ENCODE results near the gene TMEM266.

Gene TMEM266

GRCh38 chr15:76168237-76168984 lies 108.6 kb downstream of the TMEM266 start:
- Histone ChIP-seq H3K4me1 (ENCODE audit: control insufficient read depth in 2 of 2, insufficient read depth in 1 of 2, low read depth in 1 of 2, low read length in 2 of 2) (peaks cover 0 to 4% of the 10 kb centered on the region in 2 donors), H2AK5ac (ENCODE audit: low read depth, low read length) (no peak overlapping the region), H2BK12ac (ENCODE audit: low read length) (no peak overlapping the region), H3K4me2 (ENCODE audit: insufficient read depth, low read length, poor library complexity, severe bottlenecking) (no peak overlapping the region), H3K9ac (ENCODE audit: low read depth, low read length, poor library complexity) (no peak overlapping the region), H3K4ac (ENCODE audit: low read length) (no peak overlapping the region), H2BK5ac (ENCODE audit: low read length) (no peak overlapping the region), H4K91ac (ENCODE audit: low read depth, low read length, poor library complexity) (no peak overlapping the region), H3K27me3 (ENCODE audit: control insufficient read depth in 3 of 3, insufficient read depth in 3 of 3, low read depth in 1 of 3, low read length in 3 of 3) (peaks cover 0 to 13% (median 0%) of the 10 kb centered on the region in 3 experiments), H2BK120ac (ENCODE audit: low read depth, low read length) (no peak overlapping the region), H3K4me3 (ENCODE audit: low read length in 2 of 2) (no peak overlapping the region), H4K8ac (ENCODE audit: low read depth, low read length) (no peak overlapping the region), H3K9me3 (replicated peaks in 1 of 2; ENCODE audit: control insufficient read depth in 2 of 2, insufficient read depth in 1 of 2, low read depth in 1 of 2, low read length in 2 of 2) (peaks cover 0 to 3% of the 10 kb centered on the region in 2 donors), H3K23ac (ENCODE audit: low read depth, low read length, poor library complexity) (no peak overlapping the region), H2AFZ (ENCODE audit: low read length) (no peak overlapping the region), H3K14ac (ENCODE audit: low read length) (no peak overlapping the region), H3K27ac (replicated peaks; ENCODE audit: low read length) (no peak overlapping the region), H2BK15ac (ENCODE audit: low read length) (no peak overlapping the region), H3K18ac (ENCODE audit: low read length) (no peak overlapping the region), H3K36me3 (replicated peaks in 1 of 2; ENCODE audit: control insufficient read depth in 2 of 2, insufficient read depth in 2 of 2, low read length in 2 of 2) (no peaks in the 10 kb centered on the region), H3K79me1 (ENCODE audit: low read depth, low read length) (no peaks in the 10 kb centered on the region)
- no peak for DNase-seq (ENCODE audit: low spot score)
- no CpG with 5 or more reads among the region's 14 CpGs for WGBS, 2 donors (ENCODE audit: extremely low coverage in 2 of 2, insufficient read length in 2 of 2, insufficient replicate concordance in 1 of 2)

GRCh38 chr15:76169018-76169417 lies 109.2 kb downstream of the TMEM266 start:
- no peak overlapping the region for H3K27ac ChIP-seq (replicated peaks; ENCODE audit: low read length)
- no CpG with 5 or more reads among the region's 4 CpGs for WGBS, 2 donors (ENCODE audit: extremely low coverage in 2 of 2, insufficient read length in 2 of 2, insufficient replicate concordance in 1 of 2)
- H2BK120ac ChIP-seq (ENCODE audit: low read depth, low read length): no peak overlapping the region
- H3K9me3 ChIP-seq (replicated peaks in 1 of 2; ENCODE audit: control insufficient read depth in 2 of 2, insufficient read depth in 1 of 2, low read depth in 1 of 2, low read length in 2 of 2): peaks cover 0 to 3% of the 10 kb centered on the region in 2 donors
- H3K79me1 ChIP-seq (ENCODE audit: low read depth, low read length): no peaks in the 10 kb centered on the region
- H2AK5ac ChIP-seq (ENCODE audit: low read depth, low read length): no peak overlapping the region
- H4K8ac ChIP-seq (ENCODE audit: low read depth, low read length): no peak overlapping the region
- no peak overlapping the region for H3K18ac ChIP-seq (ENCODE audit: low read length)
- peaks cover 0 to 13% (median 0%) of the 10 kb centered on the region in 3 experiments for H3K27me3 ChIP-seq (ENCODE audit: control insufficient read depth in 3 of 3, insufficient read depth in 3 of 3, low read depth in 1 of 3, low read length in 3 of 3)
- H2BK5ac ChIP-seq (ENCODE audit: low read length): no peak overlapping the region
- H4K91ac ChIP-seq (ENCODE audit: low read depth, low read length, poor library complexity): no peak overlapping the region
- H3K4me1 ChIP-seq (ENCODE audit: control insufficient read depth in 2 of 2, insufficient read depth in 1 of 2, low read depth in 1 of 2, low read length in 2 of 2): no peaks in the 10 kb centered on the region
- no peak overlapping the region for H3K4me3 ChIP-seq (ENCODE audit: low read length in 2 of 2)
- no peak overlapping the region for H3K4me2 ChIP-seq (ENCODE audit: insufficient read depth, low read length, poor library complexity, severe bottlenecking)
- DNase-seq (ENCODE audit: low spot score): no peak
- H2BK15ac ChIP-seq (ENCODE audit: low read length): no peak overlapping the region
- H2BK12ac ChIP-seq (ENCODE audit: low read length): no peak overlapping the region
- no peaks in the 10 kb centered on the region for H3K36me3 ChIP-seq (replicated peaks in 1 of 2; ENCODE audit: control insufficient read depth in 2 of 2, insufficient read depth in 2 of 2, low read length in 2 of 2)
- peak overlapping the region; percentile 3 for H2AFZ ChIP-seq (ENCODE audit: low read length)
- H3K9ac ChIP-seq (ENCODE audit: low read depth, low read length, poor library complexity): no peak overlapping the region
- H3K23ac ChIP-seq (ENCODE audit: low read depth, low read length, poor library complexity): no peak overlapping the region
- H3K14ac ChIP-seq (ENCODE audit: low read length): no peak overlapping the region
- H3K4ac ChIP-seq (ENCODE audit: low read length): no peak overlapping the region

GRCh38 chr15:76169911-76170800 lies 110.4 kb downstream of the TMEM266 start:
- H4K8ac ChIP-seq (ENCODE audit: low read depth, low read length): no peak overlapping the region
- peak overlapping the region; percentile 83 for H3K14ac ChIP-seq (ENCODE audit: low read length)
- no peak overlapping the region for H3K27ac ChIP-seq (replicated peaks; ENCODE audit: low read length)
- no peak overlapping the region for H2BK5ac ChIP-seq (ENCODE audit: low read length)
- peaks cover 0 to 4% (median 0%) of the 10 kb centered on the region in 3 experiments for H3K27me3 ChIP-seq (ENCODE audit: control insufficient read depth in 3 of 3, insufficient read depth in 3 of 3, low read depth in 1 of 3, low read length in 3 of 3)
- H3K36me3 ChIP-seq (replicated peaks in 1 of 2; ENCODE audit: control insufficient read depth in 2 of 2, insufficient read depth in 2 of 2, low read length in 2 of 2): no peaks in the 10 kb centered on the region
- WGBS, 2 donors (ENCODE audit: extremely low coverage in 2 of 2, insufficient read length in 2 of 2, insufficient replicate concordance in 1 of 2): no CpG with 5 or more reads among the region's 16 CpGs
- no peak overlapping the region for H3K4me3 ChIP-seq (ENCODE audit: low read length in 2 of 2)
- H3K9me3 ChIP-seq (replicated peaks in 1 of 2; ENCODE audit: control insufficient read depth in 2 of 2, insufficient read depth in 1 of 2, low read depth in 1 of 2, low read length in 2 of 2): peaks cover 0 to 6% of the 10 kb centered on the region in 2 donors
- peak overlapping the region; percentile 27 for H2BK120ac ChIP-seq (ENCODE audit: low read depth, low read length)
- peak overlapping the region; percentile 27 for H3K23ac ChIP-seq (ENCODE audit: low read depth, low read length, poor library complexity)
- H3K9ac ChIP-seq (ENCODE audit: low read depth, low read length, poor library complexity): peak overlapping the region; percentile 13
- H3K4ac ChIP-seq (ENCODE audit: low read length): peak overlapping the region; percentile 29
- H3K18ac ChIP-seq (ENCODE audit: low read length): peak overlapping the region; percentile 64
- H2AK5ac ChIP-seq (ENCODE audit: low read depth, low read length): peak overlapping the region; percentile 77
- no peak for DNase-seq (ENCODE audit: low spot score)
- H3K4me1 ChIP-seq (ENCODE audit: control insufficient read depth in 2 of 2, insufficient read depth in 1 of 2, low read depth in 1 of 2, low read length in 2 of 2): no peaks in the 10 kb centered on the region
- no peak overlapping the region for H3K4me2 ChIP-seq (ENCODE audit: insufficient read depth, low read length, poor library complexity, severe bottlenecking)
- no peak overlapping the region for H2BK12ac ChIP-seq (ENCODE audit: low read length)
- H2BK15ac ChIP-seq (ENCODE audit: low read length): no peak overlapping the region
- no peaks in the 10 kb centered on the region for H3K79me1 ChIP-seq (ENCODE audit: low read depth, low read length)
- H2AFZ ChIP-seq (ENCODE audit: low read length): no peak overlapping the region
- H4K91ac ChIP-seq (ENCODE audit: low read depth, low read length, poor library complexity): peak overlapping the region; percentile 81

- no CpG with 5 or more reads among the region's 16 CpGs for WGBS, 2 donors (ENCODE audit: extremely low coverage in 2 of 2, insufficient read length in 2 of 2, insufficient replicate concordance in 1 of 2)
- no peaks in the 10 kb centered on the region for H3K36me3 ChIP-seq (replicated peaks in 1 of 2; ENCODE audit: control insufficient read depth in 2 of 2, insufficient read depth in 2 of 2, low read length in 2 of 2)
- no peak overlapping the region for H2BK12ac ChIP-seq (ENCODE audit: low read length)
- no peak overlapping the region for H3K4me2 ChIP-seq (ENCODE audit: insufficient read depth, low read length, poor library complexity, severe bottlenecking)
- no peak overlapping the region for H3K9ac ChIP-seq (ENCODE audit: low read depth, low read length, poor library complexity)
- peaks cover 4 to 6% of the 10 kb centered on the region in 2 donors for H3K4me1 ChIP-seq (ENCODE audit: control insufficient read depth in 2 of 2, insufficient read depth in 1 of 2, low read depth in 1 of 2, low read length in 2 of 2)
- H3K4me3 ChIP-seq (ENCODE audit: low read length in 2 of 2): no peak overlapping the region
- H3K27me3 ChIP-seq (ENCODE audit: control insufficient read depth in 3 of 3, insufficient read depth in 3 of 3, low read depth in 1 of 3, low read length in 3 of 3): peaks cover 0 to 6% (median 0%) of the 10 kb centered on the region in 3 experiments
- peaks cover 0 to 6% of the 10 kb centered on the region in 2 donors for H3K9me3 ChIP-seq (replicated peaks in 1 of 2; ENCODE audit: control insufficient read depth in 2 of 2, insufficient read depth in 1 of 2, low read depth in 1 of 2, low read length in 2 of 2)
- peak overlapping the region; percentile 2 for H3K14ac ChIP-seq (ENCODE audit: low read length)
- H4K91ac ChIP-seq (ENCODE audit: low read depth, low read length, poor library complexity): no peak overlapping the region
- H2AK5ac ChIP-seq (ENCODE audit: low read depth, low read length): peak overlapping the region; percentile 42
- no peak for DNase-seq (ENCODE audit: low spot score)
- H2AFZ ChIP-seq (ENCODE audit: low read length): no peak overlapping the region
- H3K79me1 ChIP-seq (ENCODE audit: low read depth, low read length): no peaks in the 10 kb centered on the region
- H2BK120ac ChIP-seq (ENCODE audit: low read depth, low read length): no peak overlapping the region
- no peak overlapping the region for H4K8ac ChIP-seq (ENCODE audit: low read depth, low read length)
- H2BK5ac ChIP-seq (ENCODE audit: low read length): no peak overlapping the region
- H3K4ac ChIP-seq (ENCODE audit: low read length): no peak overlapping the region
- no peak overlapping the region for H3K18ac ChIP-seq (ENCODE audit: low read length)
- no peak overlapping the region for H2BK15ac ChIP-seq (ENCODE audit: low read length)
- H3K27ac ChIP-seq (replicated peaks; ENCODE audit: low read length): no peak overlapping the region
- H3K23ac ChIP-seq (ENCODE audit: low read depth, low read length, poor library complexity): no peak overlapping the region
These were observed 113.0 kb downstream of the TMEM266 start for GRCh38 chr15:76172782-76173181.

Data from neuronal stem cell (in vitro differentiated cells).